K562 (cell line): ENCODE data around the gene REXO2. TPM values are rescaled to one million over a fixed set of nuclear protein-coding genes. Genes with fewer than 3 reads are reported as not detected.
A peak's percentile ranks its signal among the peaks of the same experiment; 100 is the strongest.

Experiments
- BRCA1 ChIP-seq, 2 experiments: fragments of 450-650 bp in 1 of 2; sonication (generic) in 1 of 2; formaldehyde crosslinking in 1 of 2; IDR thresholded peaks; 2 replicates each; pipeline versions ENCODE4 v1.5.0 to v1.6.1; 2017 to 2020; ENCODE audit warnings: mild to moderate bottlenecking in 1 of 2, missing genetic modification reagents in 1 of 2
- ELF2 ChIP-seq: fragments of 250-450 bp; sonication (Bioruptor Pico); IDR thresholded peaks from 2 replicates; pipeline ENCODE4 v1.5.0; 2021; ENCODE audit warnings: mild to moderate bottlenecking
- LCOR ChIP-seq: sonication (generic); formaldehyde crosslinking; IDR thresholded peaks from 2 replicates; pipeline ENCODE4 v1.8.0; 2022; ENCODE audit warnings: mild to moderate bottlenecking, missing genetic modification reagents
- MTA2 ChIP-seq: fragments of 450-650 bp; IDR thresholded peaks from 2 replicates; pipeline ENCODE4 v1.6.1; 2016; ENCODE audit warnings: low read depth
- NBN ChIP-seq: fragments of 450-650 bp; IDR thresholded peaks from 2 replicates; pipeline ENCODE4 v1.6.1; 2016; ENCODE audit warnings: low read depth, mild to moderate bottlenecking
- NFE2 ChIP-seq: IDR thresholded peaks from 2 replicates; pipeline ENCODE4 v1.6.1; 2014; ENCODE audit warnings: antibody characterized with exemption, low read depth
- NR0B1 ChIP-seq: fragments of 450-650 bp; IDR thresholded peaks from one replicate; pipeline ENCODE4 v1.6.1; 2018; ENCODE audit warnings: mild to moderate bottlenecking, moderate library complexity; ENCODE audit not compliant: partially characterized antibody
- PRDM10 ChIP-seq: fragments of 450-650 bp; IDR thresholded peaks from 2 replicates; pipeline ENCODE4 v1.6.1; 2018; ENCODE audit not compliant: partially characterized antibody
- SMAD3 ChIP-seq: fragments of 450-650 bp; formaldehyde crosslinking; conservative IDR thresholded peaks from 2 replicates; pipeline ENCODE4 v1.4.0; 2020; ENCODE audit warnings: mild to moderate bottlenecking
- XRCC5 ChIP-seq: fragments of 200-400 bp; formaldehyde crosslinking; IDR thresholded peaks from 2 replicates; pipeline ENCODE4 v1.6.1; 2017; ENCODE audit warnings: low read depth, mild to moderate bottlenecking, low read length
- ZBTB12 ChIP-seq: fragments of 250-450 bp; sonication (Bioruptor Pico); IDR thresholded peaks from 2 replicates; pipeline ENCODE4 v1.4.0; 2020
- ZBTB5 ChIP-seq: fragments of 450-650 bp; IDR thresholded peaks from 2 replicates; pipeline ENCODE4 v1.6.1; 2017; ENCODE audit warnings: antibody characterized with exemption
- ZBTB8A ChIP-seq: fragments of 450-650 bp; IDR thresholded peaks from 2 replicates; pipeline ENCODE4 v1.6.1; 2018; ENCODE audit warnings: mild to moderate bottlenecking, moderate library complexity; ENCODE audit not compliant: partially characterized antibody
- ZNF311 ChIP-seq: fragments of 250-450 bp; sonication (Bioruptor Pico); IDR thresholded peaks from 2 replicates; pipeline ENCODE4 v1.4.0; 2020; ENCODE audit warnings: mild to moderate bottlenecking, moderate library complexity
- ZNF717 ChIP-seq: fragments of 250-450 bp; sonication (Bioruptor Pico); IDR thresholded peaks from 2 replicates; pipeline ENCODE4 v1.5.0; 2021
- polyA plus RNA-seq, 8 experiments: library from polyadenylated mRNA; depleted of rRNA in 4 of 8; stranded (reverse) in 5 of 8; unstranded in 3 of 8; fragments of >200 nt; fragmentation: Nextera tagmentation in 2 of 8; fragmentation: Illumina TruSeq in 1 of 8; extraction: Ambion mirVana in 2 of 8; extraction: Trizol in 1 of 8; gene quantifications; 2 replicates each; pipeline versions ENCODE4 v1.2.1 to v1.2.3, GENCODE V29; 2011 to 2014; ENCODE audit warnings: inconsistent platforms in 1 of 8, missing spikeins in 1 of 8
- total RNA-seq, 7 experiments: library from RNA; depleted of rRNA in 6 of 7; stranded (reverse); fragments of >200 nt in 6 of 7; fragmentation: Illumina TruSeq in 2 of 7; extraction: Trizol in 2 of 7; gene quantifications; 2 replicates each; pipeline versions ENCODE4 v1.2.1 to v1.2.3, GENCODE V29; 2011 to 2021; ENCODE audit warnings: low replicate concordance in 1 of 7
- TF ChIP-seq, protein P1 (sequence below): fragments of 450-650 bp; IDR thresholded peaks from 2 replicates; pipeline ENCODE4 v1.6.1; 2014; ENCODE audit warnings: low read depth, mild to moderate bottlenecking, moderate library complexity, borderline replicate concordance
- TF ChIP-seq, protein P2 (sequence below): sonication (generic); formaldehyde crosslinking; IDR thresholded peaks from 2 replicates; pipeline ENCODE4 v1.5.0; 2020; ENCODE audit warnings: missing genetic modification reagents

The REXO2 gene
- total and polyA plus RNA-seq, 9 of the 15 experiments (the other 6 are each of a cell fraction or from before 2014, with no cell fraction given) = 143 to 370 (median 193) TPM

DNA sequence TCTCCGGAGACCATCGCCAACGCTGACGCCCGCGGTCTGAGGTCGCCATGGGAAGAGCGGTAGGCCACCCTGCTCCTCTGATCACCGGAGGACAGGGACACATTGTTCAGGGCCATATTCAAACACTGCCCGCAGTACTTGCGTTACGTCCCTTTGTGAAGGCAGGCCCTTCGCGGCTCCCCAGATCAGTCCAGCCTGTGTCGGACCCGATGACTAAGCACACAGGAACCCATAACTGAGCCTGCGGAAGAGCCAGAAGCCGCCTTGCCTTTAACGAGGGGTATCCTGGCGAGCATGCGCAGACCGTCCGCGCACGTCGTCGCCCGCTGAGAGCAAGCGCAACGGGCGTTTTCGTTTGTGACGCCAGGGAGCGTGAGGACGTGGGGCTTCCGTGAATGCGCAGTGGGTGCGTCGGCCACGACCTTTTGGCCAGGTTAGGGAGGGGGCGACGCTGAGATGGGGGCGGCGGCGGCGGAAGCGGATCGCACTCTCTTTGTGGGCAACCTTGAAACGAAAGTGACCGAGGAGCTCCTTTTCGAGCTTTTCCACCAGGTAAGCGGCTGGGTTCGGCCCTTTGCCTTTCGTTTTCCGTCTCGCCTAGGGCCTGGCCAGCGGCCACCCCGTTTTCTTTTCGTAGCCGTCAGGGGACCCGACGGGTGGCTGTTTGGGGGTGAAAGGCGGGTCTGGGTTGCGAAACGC, 38.9 kb upstream of the REXO2 start, which contains the start of the genes C11orf71 and RBM7 (continued):
- TF ChIP-seq, protein P1, sequence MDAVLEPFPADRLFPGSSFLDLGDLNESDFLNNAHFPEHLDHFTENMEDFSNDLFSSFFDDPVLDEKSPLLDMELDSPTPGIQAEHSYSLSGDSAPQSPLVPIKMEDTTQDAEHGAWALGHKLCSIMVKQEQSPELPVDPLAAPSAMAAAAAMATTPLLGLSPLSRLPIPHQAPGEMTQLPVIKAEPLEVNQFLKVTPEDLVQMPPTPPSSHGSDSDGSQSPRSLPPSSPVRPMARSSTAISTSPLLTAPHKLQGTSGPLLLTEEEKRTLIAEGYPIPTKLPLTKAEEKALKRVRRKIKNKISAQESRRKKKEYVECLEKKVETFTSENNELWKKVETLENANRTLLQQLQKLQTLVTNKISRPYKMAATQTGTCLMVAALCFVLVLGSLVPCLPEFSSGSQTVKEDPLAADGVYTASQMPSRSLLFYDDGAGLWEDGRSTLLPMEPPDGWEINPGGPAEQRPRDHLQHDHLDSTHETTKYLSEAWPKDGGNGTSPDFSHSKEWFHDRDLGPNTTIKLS = peak; percentile 89
- TF ChIP-seq XRCC5 (peak; percentile 79; the same call in 1 of the 2 replicates), SMAD3 (CRISPR knock-in tag) (no peak), MTA2 (no peak), LCOR (CRISPR knock-in tag) (peak; percentile 85; the same call in 1 of the 2 replicates), ZBTB12 (CRISPR knock-in tag) (peak; percentile 51), NR0B1 (no peak), BRCA1 (IDR thresholded peaks at IDR 0.05) (no peak), BRCA1 (CRISPR knock-in tag; IDR thresholded peaks at IDR 0.05) (no peak), ELF2 (peak; percentile 99), NBN (no peak; the same call in 1 of the 2 replicates), ZNF717 (CRISPR knock-in tag) (no peak), ZBTB8A (no peak), NFE2 (peak; percentile 92), PRDM10 (peak; percentile 97), ZBTB5 (no peak), ZNF311 (no peak)
- TF ChIP-seq, protein P2, sequence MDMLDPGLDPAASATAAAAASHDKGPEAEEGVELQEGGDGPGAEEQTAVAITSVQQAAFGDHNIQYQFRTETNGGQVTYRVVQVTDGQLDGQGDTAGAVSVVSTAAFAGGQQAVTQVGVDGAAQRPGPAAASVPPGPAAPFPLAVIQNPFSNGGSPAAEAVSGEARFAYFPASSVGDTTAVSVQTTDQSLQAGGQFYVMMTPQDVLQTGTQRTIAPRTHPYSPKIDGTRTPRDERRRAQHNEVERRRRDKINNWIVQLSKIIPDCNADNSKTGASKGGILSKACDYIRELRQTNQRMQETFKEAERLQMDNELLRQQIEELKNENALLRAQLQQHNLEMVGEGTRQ = no peak
